ENCODE measurements around the gene CACNG4.
"Not testable (repeated sequence)": the region's sequence is repeated elsewhere in the genome, so short reads cannot be mapped to it uniquely, and the experiment has no call there.

CACNG4 gene

GRCh38 chr17:67018471-67019434, 54.2 kb downstream of the CACNG4 start:
- DNase-seq (ENCODE audit: low spot score): no peak

- no peak for DNase-seq (ENCODE audit: low spot score)
These were observed 55.3 kb downstream of the CACNG4 start for GRCh38 chr17:67019809-67020208.

GRCh38 chr17:67020293-67020766, 55.8 kb downstream of the CACNG4 start:
- no peak for DNase-seq (ENCODE audit: low spot score)

- no peak for DNase-seq (ENCODE audit: low spot score)
These were observed 56.7 kb downstream of the CACNG4 start for GRCh38 chr17:67021196-67021595.

- no peak for DNase-seq (ENCODE audit: low spot score)
These were observed 57.4 kb downstream of the CACNG4 start for GRCh38 chr17:67021743-67022450.

DNA sequence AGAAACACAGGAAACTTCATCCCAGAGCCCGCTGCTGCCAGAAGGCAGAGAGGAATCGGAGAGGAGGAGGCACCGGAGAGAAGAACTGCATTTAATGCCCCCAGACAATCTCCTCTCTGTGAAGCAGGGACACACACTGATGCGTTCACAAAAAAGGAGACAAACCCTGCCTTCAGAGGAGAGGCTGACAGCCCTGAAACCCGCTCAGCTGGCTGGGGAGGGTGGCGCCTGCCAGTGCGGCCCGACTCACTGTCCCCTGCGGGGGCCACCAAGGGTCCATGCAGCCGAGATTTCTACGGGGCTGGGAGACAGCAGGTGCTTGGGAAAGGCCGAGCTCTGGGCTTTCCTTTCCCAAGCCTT, 57.9 kb downstream of the CACNG4 start:
- no peak for DNase-seq (ENCODE audit: low spot score)

- DNase-seq (ENCODE audit: low spot score): no peak
These were observed 60.2 kb downstream of the CACNG4 start for GRCh38 chr17:67024736-67025135.

DNA sequence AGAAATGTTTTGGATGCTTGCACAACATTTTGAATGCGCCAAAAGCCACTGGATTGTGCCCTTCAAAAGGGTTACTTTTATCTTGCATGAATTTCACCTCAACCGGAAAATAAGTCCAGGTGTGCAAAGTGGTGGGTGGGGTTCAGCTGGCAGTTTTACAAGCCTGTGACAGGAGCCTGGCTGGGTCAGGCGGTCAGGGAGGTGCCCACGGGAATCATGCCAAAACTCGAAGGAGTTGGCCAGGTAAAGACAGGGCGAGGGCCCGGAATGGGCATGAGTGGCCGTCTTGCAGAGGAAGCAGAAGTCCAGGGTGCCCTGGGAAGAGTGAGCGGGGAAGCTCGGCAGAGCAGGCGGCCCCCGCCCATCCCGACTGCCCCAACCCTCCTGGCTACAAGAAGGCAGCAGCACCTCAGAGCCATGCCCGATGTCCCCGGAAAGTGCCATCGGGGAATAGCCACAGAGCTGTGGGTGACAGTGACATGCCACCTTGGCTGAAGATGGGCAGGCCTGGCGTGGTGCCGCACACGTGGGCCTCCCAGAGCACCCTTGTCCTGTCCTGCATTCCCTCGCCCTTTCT, 60.8 kb downstream of the CACNG4 start:
- no peak for DNase-seq (ENCODE audit: low spot score)

DNA sequence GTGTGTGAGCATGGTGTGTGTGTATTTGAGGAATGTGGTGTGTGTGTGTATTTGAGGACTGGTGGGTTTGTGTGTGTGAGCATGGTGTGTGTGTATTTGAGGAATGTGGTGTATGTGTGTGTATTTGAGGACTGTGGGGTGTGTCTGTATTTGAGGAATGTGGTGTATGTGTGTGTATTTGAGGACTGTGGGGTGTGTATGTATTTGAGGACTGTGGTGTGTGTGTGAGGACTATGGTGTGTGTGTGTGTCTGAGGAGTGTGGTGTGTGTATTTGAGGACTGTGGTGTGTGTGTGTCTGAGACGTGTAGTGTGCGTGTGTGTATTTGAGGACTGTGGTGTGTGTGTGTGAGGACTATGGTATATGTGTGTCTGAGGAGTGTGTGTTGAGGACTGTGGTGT, 61.8 kb downstream of the CACNG4 start:
- no peak for DNase-seq (ENCODE audit: low spot score)

GRCh38 chr17:67027031-67027628, 62.6 kb downstream of the CACNG4 start:
- no peak for DNase-seq (ENCODE audit: low spot score)

GRCh38 chr17:67030641-67031040, 66.1 kb downstream of the CACNG4 start:
- DNase-seq (ENCODE audit: low spot score): no peak

GRCh38 chr17:67032382-67032781, 67.9 kb downstream of the CACNG4 start:
- DNase-seq (ENCODE audit: low spot score): no peak

DNA sequence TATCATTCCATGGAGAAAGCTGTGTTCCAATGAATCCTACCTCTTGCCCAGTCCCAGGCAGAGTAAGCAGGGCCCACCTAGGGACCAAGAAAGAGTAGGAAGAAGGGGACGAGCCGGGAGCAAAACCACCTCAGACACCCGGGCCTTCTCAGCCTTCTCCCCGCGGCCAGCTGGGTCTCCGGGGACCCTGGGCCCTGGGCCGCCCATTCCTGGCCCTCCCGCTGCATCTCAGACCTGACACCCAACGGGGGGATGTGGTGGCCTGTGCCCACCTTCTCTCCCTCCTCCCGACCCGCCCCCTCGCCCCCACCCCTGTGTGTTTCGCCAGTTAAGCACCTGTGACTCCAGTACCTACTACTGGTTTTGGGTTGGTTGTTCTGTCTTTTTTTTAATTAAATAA, 68.5 kb downstream of the CACNG4 start:
- no peak for DNase-seq (ENCODE audit: low spot score)

DNA sequence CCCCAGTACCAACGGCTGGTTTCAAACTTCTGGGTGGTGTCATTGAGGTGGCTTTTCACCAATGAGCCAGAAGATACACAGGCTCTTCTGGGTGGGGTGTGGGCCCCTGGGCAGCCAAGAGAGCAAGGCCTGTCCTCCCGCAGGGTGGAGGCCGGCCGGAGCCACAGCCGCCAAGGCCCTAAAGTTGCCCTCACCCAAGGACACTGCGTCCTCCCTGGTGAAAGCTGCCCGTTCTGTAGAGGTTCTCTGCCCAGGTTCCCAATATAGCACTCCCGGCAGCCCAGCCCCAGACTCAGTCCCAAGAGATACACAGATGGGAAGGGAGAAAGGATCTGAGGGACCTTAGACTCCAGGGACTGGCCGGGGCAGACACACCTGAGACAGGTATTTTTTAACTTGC, 69.1 kb downstream of the CACNG4 start:
- DNase-seq (ENCODE audit: low spot score): no peak

DNA sequence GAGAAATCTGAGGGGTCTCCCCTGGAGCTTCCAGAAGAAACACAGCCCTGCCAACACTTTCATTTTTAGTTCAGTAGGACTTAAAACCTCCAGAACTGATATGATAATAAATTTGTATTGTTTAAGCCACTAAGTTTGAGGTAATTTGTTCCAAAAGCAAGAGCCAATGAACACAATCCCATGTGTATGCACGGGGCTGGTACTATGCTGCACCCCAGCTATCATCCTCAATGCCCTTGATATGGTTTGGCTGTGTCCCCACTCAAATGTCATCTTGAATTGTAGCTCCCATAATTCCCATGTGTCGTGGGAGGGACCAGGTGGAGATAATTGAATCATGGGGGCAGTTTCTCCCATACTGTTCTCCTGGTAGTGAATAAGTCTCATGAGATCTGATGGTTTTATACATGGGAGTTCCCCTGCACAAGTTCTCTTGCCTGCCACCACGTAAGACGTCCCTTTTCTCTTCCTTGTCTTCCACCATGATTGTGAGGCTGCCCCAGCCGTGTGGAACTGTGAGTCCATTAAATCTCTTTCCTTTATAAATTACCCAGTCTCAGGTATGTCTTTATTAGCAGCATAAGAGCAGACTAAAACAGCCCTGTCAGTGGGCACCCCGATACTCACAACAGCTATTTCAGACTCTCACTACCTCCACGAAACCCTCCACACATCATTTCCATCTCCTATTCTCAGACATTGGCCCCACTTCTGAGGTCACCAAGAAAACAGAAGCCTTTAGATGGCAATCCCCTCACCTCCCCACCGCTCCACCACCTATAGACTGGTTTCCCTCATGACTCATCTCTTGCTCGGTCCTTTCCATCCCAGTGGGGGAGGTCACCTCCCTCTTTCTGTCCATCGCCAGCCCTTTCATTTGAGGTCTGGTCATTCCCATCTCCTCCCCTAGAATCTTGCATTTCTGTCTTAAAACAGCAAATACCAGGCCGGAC, 70.9 kb downstream of the CACNG4 start:
- no peak for DNase-seq (ENCODE audit: low spot score)

DNA sequence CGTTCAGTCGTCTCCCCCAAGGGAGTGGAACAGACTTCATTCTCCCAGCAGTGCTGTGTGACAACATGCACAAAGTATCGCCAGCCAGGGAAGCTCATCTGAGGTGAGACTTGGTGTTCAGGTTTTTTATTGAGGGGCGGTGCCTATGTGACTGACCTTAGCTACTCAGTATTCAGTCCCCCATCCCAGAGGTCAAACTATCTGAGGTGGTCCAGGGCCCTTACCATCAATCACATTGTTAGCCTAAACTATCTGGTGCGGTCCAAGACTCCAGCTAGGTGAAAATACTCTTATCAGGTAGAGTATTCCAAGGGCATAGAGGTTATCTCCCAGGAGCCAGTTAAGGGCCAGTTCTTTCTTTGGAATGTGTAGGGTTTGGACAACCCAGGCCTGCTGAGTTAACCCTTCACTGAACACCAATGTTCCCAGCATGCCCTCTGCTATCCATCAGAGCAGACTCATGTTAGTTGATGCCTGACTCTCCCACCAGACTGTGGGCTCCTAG, 74.4 kb downstream of the CACNG4 start:
- DNase-seq (ENCODE audit: low spot score): no peak

GRCh38 chr17:67040652-67041051, 76.1 kb downstream of the CACNG4 start:
- DNase-seq (ENCODE audit: low spot score): no peak

- not testable (repeated sequence) for DNase-seq (ENCODE audit: low spot score)
These were observed 76.6 kb downstream of the CACNG4 start for GRCh38 chr17:67041119-67041518.

DNA sequence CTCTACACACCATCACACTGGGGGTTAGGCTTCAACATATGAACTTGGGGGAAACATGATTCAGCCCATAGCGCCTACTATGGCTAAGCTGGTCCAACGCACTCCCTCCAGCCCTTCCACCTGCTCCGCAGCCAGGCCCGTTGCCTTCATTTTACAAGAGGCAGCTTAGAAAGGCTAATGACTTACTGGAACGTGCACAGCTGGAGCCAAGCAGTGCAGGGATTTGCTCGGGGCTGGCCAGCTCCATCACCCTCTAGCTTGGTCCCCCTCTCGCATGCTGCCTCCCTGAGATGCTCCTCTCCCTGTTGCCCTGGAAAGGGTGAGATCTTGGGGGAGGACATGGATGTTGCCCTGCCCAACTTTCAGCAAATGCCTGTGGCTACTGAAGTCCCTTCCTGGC, 77.0 kb downstream of the CACNG4 start:
- no peak for DNase-seq (ENCODE audit: low spot score)

- DNase-seq (ENCODE audit: low spot score): no peak
These were observed 77.7 kb downstream of the CACNG4 start for GRCh38 chr17:67041941-67042899.
